HG02588 (cell line): ENCODE data around the gene S100A5.
"Not testable (repeated sequence)": the region's sequence is repeated elsewhere in the genome, so short reads cannot be mapped to it uniquely, and the experiment has no call there.

Experiments
- ATAC-seq: cut with Tn5 transposase; IDR thresholded peaks from one replicate; pipeline ENCODE4 v1.9.1; 2021; ENCODE audit warnings: mild to moderate bottlenecking, moderate library complexity; ENCODE audit not compliant: unreplicated experiment

Gene S100A5

DNA sequence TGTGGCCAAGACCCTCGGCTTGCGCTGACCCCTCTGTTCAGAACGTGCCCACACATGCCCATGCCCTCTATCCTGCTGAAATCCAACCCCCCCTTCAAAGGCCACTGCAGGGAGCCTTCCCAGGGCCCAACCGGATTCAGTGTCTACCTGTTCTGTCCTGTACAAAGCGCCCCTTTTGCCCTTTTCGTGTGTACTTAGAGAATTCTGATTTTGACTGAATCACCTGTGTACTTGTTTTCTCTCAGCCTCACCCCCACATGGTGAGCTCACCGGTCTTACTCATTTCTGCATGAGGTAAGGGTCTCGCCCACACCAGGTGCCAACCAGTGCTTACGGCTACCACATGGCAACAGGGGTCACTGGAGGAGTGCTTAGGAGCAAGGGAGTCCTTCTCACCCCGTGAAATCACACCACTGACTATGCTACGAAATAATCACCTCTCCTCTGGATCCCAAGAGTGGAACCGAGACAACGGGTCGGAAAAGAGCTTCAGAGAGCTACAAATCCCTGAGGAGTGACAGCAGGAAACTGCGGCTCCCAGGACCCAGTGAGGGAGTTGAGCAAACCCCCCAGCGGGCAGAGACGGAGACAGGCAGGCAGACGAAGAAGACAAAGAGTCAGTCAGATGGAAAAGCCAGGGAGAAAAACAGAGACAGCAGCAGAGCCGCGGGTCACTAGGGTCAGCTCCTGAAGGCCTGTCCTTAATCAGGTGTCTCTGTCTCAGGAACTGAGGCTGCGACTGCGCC lies 27.1 kb upstream of the S100A5 start:
- no peak for ATAC-seq

DNA sequence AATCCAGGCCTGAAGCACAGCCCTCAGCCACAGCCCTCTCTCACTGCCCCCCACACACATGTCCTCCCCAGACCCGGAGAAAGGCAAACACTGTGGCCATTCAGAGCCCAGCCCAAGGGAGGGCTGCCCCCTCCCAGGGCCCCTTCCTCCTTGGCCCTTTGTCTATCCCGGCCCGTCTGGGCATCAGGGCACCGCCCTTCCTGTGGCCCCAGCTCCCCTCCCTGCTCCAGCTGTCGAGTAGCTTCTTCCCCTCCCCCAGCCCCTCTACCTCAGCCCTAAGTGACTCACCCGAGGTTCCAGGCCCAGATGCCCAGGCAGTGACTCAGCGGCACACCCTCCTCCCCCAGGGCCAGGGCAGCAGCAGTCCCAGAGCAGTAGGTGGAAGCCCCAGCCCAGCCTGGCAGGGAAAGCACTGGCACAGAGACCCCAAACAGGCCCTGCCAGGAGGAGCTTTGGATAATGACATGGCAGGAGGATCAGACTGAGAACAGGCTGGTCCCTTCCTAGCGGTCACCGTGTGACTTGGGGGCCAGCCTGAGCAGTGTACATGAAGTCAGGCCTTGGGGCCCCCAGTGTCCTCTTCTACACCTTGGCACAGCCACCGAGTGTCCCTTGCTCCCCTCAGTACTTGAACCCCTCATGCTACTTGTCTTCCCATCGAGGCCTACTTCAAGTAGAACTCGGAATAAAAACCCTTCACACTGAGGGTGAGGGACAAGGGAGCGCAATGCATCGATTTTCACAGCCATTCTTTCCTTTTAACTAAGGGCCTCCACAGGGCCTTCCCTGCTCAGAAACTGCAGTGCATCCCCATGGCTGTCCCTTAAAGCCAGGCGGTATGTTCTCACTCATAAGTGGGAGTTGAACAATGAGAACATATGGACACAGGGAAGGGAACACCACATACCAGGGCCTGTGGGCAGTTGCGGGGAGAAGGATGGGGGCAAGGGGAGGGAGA lies 26.0 kb upstream of the S100A5 start:
- no peak for ATAC-seq

DNA sequence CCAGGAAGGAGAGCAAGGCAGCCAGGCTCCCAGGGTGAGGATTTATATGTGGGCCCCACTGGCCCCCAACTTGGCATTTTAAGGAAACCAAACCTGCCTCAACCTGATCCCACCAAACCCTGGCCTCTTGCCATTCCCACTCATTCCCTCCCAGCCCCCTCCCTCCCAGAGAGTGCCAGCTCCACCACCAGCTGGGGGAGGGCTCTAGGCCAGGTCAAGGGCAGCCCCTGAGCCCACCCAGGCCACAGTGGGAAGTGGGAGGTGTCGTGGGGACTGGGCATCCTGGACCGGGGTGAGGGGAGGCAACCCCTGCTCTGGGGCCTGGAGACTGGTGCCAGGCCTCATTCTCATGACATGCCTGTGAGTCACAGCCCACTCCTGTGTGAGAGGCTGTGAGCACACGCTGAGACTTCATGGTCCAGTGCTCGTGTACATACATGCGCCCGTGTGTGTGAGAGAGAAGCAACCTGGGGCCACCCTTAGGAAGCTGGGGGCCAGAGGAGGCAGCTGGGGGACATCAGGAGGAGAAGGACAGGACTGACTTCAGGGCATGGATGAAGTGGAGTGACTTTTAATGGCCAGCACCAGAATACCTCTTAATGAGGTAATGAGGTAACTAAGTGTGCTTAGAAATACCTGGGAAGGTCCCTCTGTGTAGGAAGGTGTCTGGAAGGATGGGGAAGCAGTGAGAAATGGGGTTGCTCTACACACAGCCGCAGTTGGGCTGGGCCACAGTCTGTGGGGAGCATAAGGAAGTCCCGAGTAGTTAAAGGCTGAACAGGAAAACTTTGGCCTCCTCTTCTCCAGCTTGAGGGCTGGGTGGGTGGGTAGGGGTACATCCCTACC lies 25.0 kb upstream of the S100A5 start, which contains the start of gene S100A2:
TSS of gene S100A2 (minus strand) at position 316 of the 846 bp plus-strand sequence. CDS start 1,967 bp downstream, outside the sequence.
- no peak for ATAC-seq

DNA sequence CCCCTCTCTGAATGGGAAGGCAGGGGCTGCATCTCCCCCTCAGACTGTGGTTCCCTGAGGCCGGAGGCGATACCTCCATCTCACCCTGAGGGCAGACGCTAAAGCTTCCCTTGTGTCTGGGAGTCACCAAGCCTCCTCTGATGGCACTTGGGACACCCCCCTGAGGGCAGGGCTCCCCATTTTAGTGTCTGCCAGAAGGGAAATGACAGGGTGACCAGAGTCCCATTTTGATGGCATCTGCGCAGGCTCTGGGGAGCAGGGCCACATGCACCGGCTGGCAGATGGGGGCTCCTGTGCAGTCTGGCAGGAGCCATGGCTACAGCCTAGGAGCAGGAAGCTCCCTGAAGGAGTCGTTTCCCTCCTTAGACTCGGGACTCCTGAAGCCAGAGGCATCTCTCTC lies 23.3 kb upstream of the S100A5 start:
- ATAC-seq = no peak

DNA sequence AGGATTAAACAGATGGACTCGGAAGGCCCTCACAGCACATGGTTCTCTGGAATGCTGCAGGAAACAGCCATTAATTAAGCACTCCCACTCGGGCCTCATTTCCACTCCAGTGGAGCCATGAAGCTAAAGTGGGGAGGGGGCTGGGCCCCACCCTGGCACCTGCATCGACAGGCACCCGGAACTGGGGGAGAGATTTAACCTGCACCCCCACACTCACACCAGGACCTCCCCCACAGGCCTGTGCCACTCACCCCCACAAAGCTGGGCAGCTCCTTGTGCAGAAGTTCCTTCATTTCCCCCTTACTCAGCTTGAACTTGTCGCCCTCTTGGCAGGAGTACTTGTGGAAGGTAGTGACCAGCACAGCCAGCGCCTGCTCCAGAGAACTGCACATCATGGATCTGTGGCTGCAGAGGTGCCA lies 22.8 kb upstream of the S100A5 start:
- ATAC-seq = no peak

DNA sequence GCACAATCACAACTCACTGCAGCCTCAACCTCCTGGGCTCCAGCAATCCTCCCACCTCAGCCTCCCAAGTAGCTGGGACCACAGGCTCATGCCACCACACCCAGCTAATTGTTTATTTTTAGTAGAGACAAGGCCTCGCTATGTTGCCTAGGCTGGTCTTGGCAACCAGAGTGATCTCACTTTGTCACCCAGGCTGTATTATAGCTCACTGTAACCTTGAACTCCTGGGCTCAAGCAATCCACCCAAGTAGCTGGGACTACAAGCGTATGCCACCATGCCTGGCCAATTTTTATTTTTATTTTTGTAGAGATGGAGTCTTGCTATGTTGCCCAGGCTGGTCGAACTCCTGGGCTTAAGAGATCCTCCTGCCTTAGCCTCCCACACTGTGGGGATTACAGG lies 21.3 kb upstream of the S100A5 start:
- ATAC-seq = not testable (repeated sequence)

DNA sequence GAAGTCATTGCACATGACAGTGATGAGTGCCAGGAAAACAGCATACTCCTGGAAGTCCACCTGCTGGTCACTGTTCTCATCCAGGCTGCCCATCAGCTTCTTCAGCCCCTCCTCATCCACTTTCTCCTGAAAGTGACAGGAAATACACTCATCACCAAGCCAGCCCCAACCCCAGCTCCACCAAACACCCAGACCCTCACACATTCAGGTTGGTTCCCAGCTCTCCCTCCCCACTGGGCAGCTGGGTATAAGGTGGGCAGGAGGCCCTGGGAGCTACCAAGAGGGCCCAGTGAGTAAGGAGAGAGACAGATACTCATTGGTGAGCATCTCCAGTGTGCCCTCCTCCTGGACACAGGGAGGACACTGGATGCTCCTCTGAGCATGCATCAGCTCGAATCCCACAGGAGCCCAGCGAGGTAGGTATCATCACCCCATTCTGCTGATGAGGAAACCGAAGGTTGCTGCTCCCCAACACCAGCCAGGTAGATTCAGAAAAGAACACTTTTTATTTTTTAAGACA lies 20.8 kb upstream of the S100A5 start:
- no peak for ATAC-seq

DNA sequence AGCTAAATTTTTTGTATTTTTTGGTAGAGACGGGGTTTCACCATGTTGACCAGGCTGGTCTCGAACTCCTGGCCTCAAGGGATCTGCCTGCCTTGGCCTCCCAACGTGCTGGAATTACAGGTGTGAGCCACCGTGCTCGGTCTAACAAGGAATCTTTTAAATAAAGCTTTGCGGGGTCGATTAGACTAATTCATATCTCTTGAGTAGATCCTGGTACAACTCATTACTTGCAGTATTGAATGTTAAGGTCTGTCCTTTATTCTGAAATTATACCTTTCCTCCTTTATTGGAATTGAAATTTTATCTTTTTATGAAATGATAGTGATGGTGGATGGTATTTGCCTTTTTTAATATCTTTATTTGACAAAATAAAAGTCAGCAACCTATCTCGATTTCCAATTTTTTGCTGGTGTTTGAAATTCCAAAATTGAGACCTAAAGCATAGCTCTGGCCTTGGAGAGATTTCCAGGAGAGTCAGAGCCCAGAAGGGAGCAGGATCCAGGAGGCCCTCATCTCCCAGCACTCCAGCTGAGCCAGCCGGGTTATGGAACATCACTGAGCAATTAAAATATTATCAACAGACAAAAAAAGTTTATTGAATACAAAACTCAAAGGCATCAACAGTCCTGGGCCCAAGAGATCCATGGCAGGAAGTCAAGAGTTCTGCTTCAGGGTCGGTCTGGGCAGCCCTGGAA lies 20.2 kb upstream of the S100A5 start:
- ATAC-seq = no peak

DNA sequence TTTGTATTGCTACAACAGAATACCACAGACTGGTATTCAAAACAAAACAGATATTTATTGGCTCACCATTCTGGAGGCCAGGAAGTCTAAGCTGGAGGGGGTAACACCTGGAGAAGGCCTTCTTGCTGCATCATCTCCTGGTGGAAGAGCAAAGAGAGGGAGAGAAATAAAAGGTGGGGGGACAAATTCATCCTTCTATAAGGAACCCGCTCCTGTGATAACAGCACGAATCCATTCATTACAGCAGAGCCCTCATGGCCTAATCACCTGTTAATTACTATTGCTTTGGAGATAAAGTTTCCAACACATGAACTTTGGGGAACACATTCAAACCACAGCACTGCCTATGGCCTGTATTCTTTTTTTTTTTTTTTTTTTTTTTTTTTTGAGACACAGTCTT lies 19.5 kb upstream of the S100A5 start:
- no peak for ATAC-seq

DNA sequence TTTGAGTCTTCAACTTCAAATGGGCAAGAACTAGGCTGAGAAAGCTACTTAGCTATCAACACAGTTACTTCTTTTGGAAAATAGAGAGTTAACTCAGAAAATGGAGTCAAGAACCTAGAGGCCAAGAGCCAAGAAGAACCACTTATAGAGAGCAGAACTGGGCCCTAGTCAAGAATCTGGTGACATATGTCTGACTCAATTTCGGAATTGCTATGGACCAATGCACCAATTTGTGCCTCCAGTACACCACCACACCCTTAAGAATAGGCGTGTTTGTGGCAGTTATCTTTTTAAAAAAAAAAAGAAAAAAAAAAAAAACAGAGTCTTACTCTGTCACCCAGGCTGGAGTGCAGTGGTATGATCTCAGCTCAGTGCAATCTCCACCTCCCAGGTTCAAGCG lies 17.1 kb upstream of the S100A5 start:
- no peak for ATAC-seq

DNA sequence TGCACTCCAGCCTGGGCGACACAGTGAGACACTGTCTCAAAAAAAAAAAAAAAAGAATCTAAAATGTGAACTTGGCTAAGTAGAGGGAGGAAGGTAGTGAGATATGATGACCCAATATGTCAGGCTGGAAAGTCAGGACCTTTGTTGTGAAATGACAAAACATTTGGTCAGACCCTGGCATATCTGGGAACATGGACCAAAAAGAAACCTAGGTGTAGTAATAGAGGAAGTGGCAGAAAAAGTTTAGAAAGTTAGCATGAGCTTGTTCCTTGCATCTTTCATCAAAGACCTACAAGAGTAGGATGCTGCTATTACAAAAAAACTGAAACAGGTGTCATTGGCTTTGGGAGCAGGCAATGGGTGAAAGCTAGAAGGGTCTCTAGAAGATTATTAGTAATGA lies 15.6 kb upstream of the S100A5 start:
- no peak for ATAC-seq

DNA sequence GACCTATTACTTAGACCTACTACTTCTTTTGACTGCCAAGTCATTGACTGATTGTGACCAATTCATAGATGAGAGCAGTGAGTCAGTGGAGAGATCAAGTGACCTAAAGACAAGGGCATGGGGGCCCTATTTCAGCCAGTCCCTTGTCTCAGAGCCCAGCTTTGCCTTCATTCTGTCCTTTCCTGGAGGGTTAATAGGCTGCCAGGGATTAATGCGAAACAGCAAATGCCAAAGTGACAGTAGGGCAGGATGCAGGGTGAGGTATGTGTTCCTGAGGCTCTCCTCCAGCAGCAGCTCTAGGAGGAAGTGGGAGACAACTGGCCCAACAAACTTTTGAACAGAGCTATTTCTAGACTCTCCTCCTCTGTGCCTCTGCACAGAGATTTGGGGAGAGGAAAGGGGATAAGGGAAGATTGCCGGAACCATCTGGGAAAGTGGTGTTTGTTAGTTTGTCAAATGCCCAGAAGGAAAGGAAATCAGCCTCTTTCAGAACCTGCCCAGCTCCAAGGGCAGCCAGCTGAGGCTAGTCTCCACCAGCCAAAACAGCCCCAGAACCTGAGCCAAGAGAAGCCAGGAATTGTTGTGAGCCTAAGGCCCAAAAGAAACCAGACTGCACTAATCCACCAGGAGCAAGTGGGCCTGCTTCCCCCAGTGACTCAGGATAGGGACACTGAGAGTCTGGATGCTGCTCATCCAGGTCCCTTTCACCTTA lies 13.3 kb upstream of the S100A5 start:
- no peak for ATAC-seq

DNA sequence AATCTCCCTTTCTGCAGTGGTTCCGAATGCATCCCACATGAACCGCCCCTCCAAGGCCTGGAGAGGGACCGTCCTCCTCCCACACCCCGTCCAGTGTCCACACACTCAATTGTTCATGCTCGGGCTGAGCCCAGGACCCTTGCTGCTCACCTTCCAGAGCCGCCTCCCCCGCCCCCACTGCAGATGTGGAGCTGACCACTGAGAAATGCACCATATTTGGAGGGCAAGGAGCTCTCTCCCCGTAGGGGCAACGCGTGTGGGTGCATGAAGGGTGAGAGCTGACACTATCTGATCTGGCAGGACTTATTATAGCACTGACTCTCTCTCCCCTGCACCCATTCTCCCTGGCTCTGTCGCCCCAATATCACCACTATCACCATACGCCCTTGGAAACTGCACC lies 12.4 kb upstream of the S100A5 start:
- ATAC-seq = no peak

DNA sequence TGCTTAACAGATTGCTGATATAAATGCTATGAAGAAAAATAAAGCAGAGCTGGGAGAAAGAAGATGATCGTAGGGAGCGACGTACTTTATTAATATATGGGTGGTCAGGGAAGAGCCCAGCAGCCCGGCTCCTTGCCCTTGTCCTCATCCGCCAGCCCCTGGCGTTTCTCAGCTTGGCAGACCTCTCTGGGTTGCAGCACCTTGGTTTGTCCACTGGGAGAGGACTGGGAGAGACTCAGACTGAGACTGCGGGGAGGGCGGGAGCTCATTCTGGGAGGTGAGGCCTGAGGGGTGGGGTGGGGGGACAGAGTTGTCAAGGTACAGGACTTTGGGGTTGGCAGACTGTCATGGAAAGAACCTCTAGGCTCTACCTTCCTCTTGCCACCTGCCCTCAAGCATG lies 11.6 kb upstream of the S100A5 start:
- ATAC-seq = no peak

DNA sequence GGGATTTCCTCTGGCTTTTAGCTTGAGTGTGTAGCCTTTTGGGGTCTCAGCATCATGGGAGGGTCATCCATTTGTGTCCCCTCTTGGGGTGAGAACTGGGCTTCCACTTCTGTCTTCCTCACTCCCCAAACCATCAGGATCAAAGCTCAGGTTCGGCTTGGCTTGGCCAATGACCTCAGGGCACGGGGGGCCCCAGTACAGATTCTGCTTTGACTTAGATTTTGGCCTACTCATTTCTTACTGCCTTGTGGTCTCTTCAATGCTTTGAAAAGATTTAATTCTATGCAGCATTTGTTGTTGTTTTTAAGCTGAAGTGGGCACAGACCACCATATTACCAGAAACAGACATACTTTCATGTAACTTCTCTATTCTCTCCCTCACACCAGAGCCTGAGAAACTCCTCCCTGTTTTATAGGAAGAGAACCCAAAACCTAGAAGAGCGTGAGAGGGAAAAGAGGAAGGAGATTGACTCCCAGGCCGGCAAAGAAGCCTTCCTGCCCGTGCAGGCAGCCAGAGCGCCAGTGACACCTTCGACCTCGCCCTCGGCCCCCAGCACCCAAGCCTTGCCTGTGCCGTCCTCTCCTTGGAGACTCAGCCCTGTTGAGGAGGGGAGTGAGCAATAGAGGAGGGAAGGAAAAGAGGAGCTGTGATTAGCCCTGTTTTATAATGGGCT lies 10.2 kb upstream of the S100A5 start:
- no peak for ATAC-seq

DNA sequence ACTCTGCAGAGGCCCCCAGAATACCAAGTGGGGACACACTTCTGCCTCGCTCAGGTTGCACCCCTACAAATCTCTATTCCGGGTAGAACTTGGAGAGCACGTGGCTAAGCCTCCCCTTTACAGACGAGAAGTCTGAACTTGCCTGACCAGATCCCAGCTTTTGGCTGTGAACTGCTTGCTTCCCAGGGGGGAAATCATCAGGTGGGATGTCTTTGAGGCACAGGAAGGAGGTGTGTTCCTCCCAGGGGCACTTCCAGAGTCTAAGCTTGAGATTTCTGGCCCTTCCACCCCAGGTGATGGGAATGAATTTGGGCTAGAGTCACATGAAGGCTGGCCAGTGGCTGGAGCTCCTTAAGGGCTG lies 9.6 kb upstream of the S100A5 start:
- no peak for ATAC-seq

DNA sequence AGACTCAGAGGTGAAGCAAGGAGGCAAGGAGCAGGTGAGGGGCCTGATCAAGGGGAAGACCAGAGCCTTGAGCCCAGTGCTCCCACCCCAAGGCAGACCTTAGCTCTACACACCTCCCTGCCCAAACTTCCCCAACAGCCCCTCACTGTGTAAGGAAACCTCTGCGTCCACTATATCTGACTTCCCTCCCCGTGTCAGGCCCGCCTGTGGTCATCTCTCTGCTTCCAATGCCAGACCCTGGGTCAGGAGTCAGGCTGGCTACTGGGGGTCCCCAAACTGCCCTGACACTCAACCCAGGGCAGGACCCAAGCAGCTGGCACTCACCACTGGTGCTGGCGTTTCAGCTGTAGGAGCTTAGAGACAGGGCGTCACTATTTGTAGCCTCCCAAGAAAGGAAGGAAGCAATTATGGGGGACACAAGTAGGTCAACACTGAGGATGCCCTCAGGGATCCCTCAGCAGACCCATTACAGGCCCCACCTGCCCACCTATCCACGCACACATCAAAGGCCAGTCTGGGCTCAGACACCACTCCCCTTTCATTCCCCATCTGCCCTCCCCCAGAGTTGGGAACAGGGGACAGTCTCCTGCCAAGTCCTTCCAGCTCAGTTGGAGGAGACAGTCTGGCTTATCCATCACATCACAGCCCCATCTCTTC lies 9.1 kb upstream of the S100A5 start:
- ATAC-seq = no peak
